ENCODE measurements around the gene PTN.
"Not testable (repeated sequence)": the region's sequence is repeated elsewhere in the genome, so short reads cannot be mapped to it uniquely, and the experiment has no call there.

PTN gene

GRCh38 chr7:137282043-137282442 is 61.5 kb downstream of the PTN start:
- no peak for DNase-seq
- in situ Hi-C loops (cut with MboI; ENCODE audit: low pct_unique_long_range_greater_than_20kb, low sequenced_read_pairs) = no loop called here

DNA sequence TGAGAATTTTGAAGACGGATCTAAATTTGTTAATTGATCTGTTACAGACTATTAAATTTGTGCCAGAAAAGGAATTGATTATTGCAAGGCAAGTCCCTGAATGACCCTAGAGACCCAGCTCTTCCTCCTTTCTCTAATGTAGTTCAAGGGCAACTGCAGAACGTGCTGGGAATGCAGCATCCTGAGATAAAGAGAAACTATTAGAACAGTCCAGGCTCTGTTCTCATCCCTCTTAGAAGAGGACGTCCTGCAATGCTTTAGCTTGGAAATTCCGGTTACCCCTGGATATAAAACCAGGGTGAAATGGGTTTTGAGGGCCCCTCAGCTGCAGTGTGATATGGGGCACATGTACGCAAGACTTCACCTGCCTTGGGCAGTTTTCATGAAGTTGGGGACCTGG is 67.3 kb downstream of the PTN start:
- in situ Hi-C loops (cut with MboI; ENCODE audit: low pct_unique_long_range_greater_than_20kb, low sequenced_read_pairs) = no loop called here
- no peak for DNase-seq

- no peak for DNase-seq
- in situ Hi-C loops (cut with MboI; ENCODE audit: low pct_unique_long_range_greater_than_20kb, low sequenced_read_pairs) = no loop called here
Measured at GRCh38 chr7:137272249-137272648, 71.3 kb downstream of the PTN start.

- no peak for DNase-seq
- in situ Hi-C loops (cut with MboI; ENCODE audit: low pct_unique_long_range_greater_than_20kb, low sequenced_read_pairs) = no loop called here
Measured at GRCh38 chr7:137269240-137269639, 74.3 kb downstream of the PTN start.

- in situ Hi-C loops (cut with MboI; ENCODE audit: low pct_unique_long_range_greater_than_20kb, low sequenced_read_pairs); DNase-seq: not testable (repeated sequence)
Measured at GRCh38 chr7:137268001-137268865, 75.3 kb downstream of the PTN start.

GRCh38 chr7:137266764-137267163 is 76.8 kb downstream of the PTN start:
- no peak for DNase-seq
- in situ Hi-C loops (cut with MboI; ENCODE audit: low pct_unique_long_range_greater_than_20kb, low sequenced_read_pairs) = no loop called here

- in situ Hi-C loops (cut with MboI; ENCODE audit: low pct_unique_long_range_greater_than_20kb, low sequenced_read_pairs); DNase-seq: not testable (repeated sequence)
Measured at GRCh38 chr7:137265480-137265879, 78.1 kb downstream of the PTN start.

GRCh38 chr7:137262599-137262998 is 80.9 kb downstream of the PTN start:
- DNase-seq = no peak
- in situ Hi-C loops (cut with MboI; ENCODE audit: low pct_unique_long_range_greater_than_20kb, low sequenced_read_pairs) = no loop called here

DNA sequence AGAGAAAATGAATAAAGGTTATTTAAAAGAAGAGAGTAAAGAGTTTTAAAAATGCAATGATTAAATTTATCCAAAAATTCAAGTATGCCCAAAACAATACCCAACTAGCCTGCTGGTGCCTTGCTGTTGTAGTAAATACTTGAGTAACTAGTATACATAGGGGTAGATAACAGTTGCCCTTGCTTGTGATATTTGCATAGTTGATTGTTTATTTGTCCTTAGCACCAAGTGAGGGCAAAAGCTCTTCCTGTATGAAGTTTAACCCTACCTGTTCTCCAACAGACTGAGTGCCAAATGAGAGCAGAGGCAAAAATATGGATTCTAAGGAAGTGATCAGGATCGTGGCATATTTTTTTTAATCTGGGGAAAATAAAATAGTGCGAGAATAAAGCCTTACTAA is 85.0 kb downstream of the PTN start:
- in situ Hi-C loops (cut with MboI; ENCODE audit: low pct_unique_long_range_greater_than_20kb, low sequenced_read_pairs) = no loop called here
- DNase-seq = no peak

DNA sequence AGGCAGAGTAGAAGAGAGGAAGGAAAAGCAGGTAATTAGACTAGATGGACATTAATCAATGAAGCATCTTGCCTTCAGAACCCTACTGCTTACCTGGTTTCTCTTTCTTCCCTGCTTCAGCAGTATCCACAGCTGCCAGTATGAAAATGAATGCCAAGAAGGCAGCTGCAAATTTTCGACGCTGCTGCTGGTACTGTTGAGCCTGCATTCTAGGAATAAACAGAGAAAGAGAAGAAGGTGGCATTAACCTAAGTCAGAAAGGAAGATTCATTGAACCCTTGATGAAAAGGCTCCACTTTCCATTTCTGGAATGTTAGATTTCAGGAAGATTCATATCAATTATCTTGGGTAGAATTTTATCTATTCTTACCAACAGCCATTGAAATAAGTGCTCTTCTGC is 88.8 kb downstream of the PTN start:
- in situ Hi-C loops (cut with MboI; ENCODE audit: low pct_unique_long_range_greater_than_20kb, low sequenced_read_pairs) = no loop called here
- DNase-seq = no peak

DNA sequence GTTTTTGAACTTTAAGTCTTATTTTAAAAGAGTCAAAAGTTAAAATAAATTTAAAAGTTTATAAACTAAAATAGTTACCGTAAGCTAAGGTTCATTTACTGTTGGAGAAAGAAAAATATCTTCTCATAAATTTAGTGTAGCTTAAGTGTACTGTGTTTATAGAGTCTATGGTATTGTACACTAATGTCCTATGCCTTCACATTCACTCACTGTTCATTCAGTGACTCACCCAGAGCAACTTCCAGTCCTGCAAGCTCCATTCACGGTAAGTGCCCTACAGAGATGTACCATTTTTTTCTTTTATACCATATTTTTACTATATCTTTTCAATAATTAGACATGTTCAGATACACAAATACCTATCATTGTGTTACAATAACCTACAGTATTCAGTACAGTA is 97.6 kb downstream of the PTN start:
- DNase-seq = no peak
- in situ Hi-C loops (cut with MboI; ENCODE audit: low pct_unique_long_range_greater_than_20kb, low sequenced_read_pairs) = no loop called here

DNA sequence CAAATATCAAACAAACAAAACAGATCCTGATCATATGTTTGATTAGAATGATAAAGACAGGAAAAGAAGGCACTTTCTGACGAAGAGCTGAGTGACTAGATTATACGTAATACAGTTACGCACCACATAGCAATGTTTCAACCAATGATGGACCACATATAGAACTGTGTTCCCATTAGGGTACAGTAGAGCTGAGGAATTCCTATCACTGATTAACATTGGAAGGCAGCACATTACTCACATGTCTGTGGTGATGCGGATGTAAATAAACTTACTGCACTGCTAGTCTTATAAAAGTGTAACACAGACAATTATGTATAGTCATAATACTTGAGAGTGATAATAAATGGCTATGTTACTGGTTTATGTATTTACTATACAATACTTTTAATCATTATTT is 98.3 kb downstream of the PTN start:
- no peak for DNase-seq
- in situ Hi-C loops (cut with MboI; ENCODE audit: low pct_unique_long_range_greater_than_20kb, low sequenced_read_pairs) = no loop called here

DNA sequence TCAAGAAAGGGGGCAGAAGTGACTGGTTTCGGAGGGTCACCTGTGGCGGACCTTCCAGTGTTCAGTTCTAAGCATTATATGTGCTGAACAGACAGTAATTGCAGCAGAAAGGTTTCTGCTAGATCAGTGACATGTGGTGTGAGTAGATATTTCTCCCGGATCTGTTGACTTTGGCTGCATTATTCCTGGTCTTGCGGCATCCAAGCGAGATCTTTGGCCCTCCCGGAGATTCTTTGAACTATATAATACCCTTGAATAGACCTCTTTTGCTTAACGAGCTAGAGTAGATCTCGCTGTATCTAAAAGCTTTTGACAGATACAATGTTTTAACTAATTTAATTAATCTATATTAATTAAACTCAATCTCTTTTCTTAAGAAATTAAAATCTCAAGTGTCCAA is 99.8 kb downstream of the PTN start:
- in situ Hi-C loops (cut with MboI; ENCODE audit: low pct_unique_long_range_greater_than_20kb, low sequenced_read_pairs) = no loop called here

DNA sequence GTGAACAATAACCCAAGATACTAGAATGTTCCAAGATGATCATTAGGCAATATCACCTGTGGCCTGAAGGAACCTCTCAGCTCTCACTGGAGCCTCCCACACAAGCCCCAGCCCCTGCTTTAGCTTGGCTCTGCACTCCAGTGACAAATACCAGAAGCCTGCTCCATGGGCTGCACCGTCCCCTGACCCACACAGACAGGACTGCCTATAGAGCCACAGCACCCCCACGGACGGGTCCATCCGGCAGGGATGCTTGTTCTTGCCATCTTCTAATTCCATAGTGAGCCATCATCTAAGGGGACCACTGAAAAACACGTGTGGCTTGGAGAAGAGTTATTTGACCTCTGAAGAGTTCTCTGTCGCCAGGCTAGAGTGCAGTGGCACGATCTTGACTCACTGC is 100.9 kb downstream of the PTN start:
- DNase-seq = no peak

More for the DNA sequence above, 99.8 kb downstream of the PTN start:
- no peak for DNase-seq

GRCh38 chr7:137241655-137242360 is 101.7 kb downstream of the PTN start:
- in situ Hi-C loops (cut with MboI; ENCODE audit: low pct_unique_long_range_greater_than_20kb, low sequenced_read_pairs) = no loop called here
- DNase-seq = no peak

More for the DNA sequence above, 100.9 kb downstream of the PTN start:
- in situ Hi-C loops (cut with MboI; ENCODE audit: low pct_unique_long_range_greater_than_20kb, low sequenced_read_pairs) = no loop called here

DNA sequence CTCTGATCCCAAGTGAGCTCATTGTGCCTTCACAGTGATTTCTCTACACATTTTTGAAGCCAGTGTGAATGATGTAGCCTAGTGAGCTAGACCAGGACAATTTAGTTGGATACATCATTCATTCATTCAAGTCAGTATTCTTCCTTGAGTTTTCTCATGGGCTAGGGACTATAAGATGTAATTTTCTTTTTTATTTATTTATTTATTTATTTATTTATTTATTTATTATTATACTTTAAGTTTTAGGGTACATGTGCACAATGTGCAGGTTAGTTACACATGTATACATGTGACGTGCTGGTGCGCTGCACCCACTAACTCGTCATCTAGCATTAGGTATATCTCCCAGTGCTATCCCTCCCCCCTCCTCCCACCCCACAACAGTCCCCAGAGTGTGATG is 104.3 kb downstream of the PTN start:
- in situ Hi-C loops (cut with MboI; ENCODE audit: low pct_unique_long_range_greater_than_20kb, low sequenced_read_pairs); DNase-seq: not testable (repeated sequence)

GRCh38 chr7:137235434-137235833 is 108.1 kb downstream of the PTN start:
- in situ Hi-C loops (cut with MboI; ENCODE audit: low pct_unique_long_range_greater_than_20kb, low sequenced_read_pairs) = no loop called here
- DNase-seq = no peak

GRCh38 chr7:137231167-137231566 is 112.4 kb downstream of the PTN start:
- in situ Hi-C loops (cut with MboI; ENCODE audit: low pct_unique_long_range_greater_than_20kb, low sequenced_read_pairs) = no loop called here
- DNase-seq = no peak

- in situ Hi-C loops (cut with MboI; ENCODE audit: low pct_unique_long_range_greater_than_20kb, low sequenced_read_pairs) = no loop called here
- DNase-seq = no peak
Measured at GRCh38 chr7:137221467-137221866, 122.1 kb downstream of the PTN start.

DNA sequence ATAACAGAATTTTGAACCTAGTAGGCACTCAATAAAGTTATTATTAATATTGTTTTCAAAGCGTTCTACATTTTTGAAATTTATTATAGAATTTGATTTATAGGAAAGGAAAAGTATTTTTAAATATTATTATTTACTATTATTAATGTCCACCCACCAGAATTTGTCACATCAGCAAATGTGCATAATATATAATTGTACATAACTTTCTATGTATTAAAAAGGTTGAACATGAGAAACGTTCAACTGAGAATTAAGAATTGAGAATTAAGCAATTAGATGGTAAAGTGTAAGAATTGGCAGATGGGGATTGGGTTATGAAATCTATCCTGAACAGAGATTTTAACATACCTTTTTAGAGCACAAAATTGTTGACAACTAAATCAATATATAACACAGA is 129.8 kb downstream of the PTN start:
- no peak for DNase-seq
- in situ Hi-C loops (cut with MboI; ENCODE audit: low pct_unique_long_range_greater_than_20kb, low sequenced_read_pairs) = no loop called here

All from KBM-7 (cell line).